ENCODE measurements around the gene LAIR2. TPM values are rescaled to one million over a fixed set of nuclear protein-coding genes. Genes with fewer than 3 reads are reported as not detected.
"Not testable (repeated sequence)": the region's sequence is repeated elsewhere in the genome, so short reads cannot be mapped to it uniquely, and the experiment has no call there.

The LAIR2 gene
- total and polyA plus RNA-seq, 4 experiments from 2014 or later: 0.81 to 27.9 (median 8.4) TPM

GRCh38 chr19:54507038-54507717 lies 4.5 kb downstream of the LAIR2 start:
- H3K9me3 Mint-ChIP-seq; intact Hi-C loops (cut with micrococcal nuclease); H3K4me3 ChIP-seq (ENCODE audit: low read length in 2 of 2); H3K27me3 ChIP-seq (ENCODE audit: insufficient read depth, low read length); H3K9me3 ChIP-seq (ENCODE audit: control insufficient read depth in 1 of 2, low read length in 2 of 2); POLR2A ChIA-PET (ENCODE audit: partially characterized antibody); H3K36me3 ChIP-seq (ENCODE audit: insufficient read depth, low read length); DNase-seq; H3K27ac ChIP-seq (ENCODE audit: low read depth, low read length); H3K36me3 Mint-ChIP-seq: not testable (repeated sequence)
- peaks cover 2 to 32% (median 13%) of the 10 kb centered on the region in 4 donors for H3K4me1 Mint-ChIP-seq
- peaks cover 14% of the 10 kb centered on the region in 2 donors for H3K27me3 Mint-ChIP-seq
- peaks cover 25% of the 10 kb centered on the region for H3K4me1 ChIP-seq (ENCODE audit: insufficient read depth, low read length)
- H3K4me3 Mint-ChIP-seq: peak overlapping the region; percentile 17 to 73 (median 62)
- CTCF ChIA-PET (ENCODE audit: partially characterized antibody): interaction anchor here (1.2 to 1.6 kb wide), 2 partner anchors 26 to 28 kb away, joined by 6 to 7 read pairs; no protein-coding TSS in a partner anchor
- peak overlapping the region in 4 of 7 donors; percentile 1 to 87 (median 30) for H3K27ac Mint-ChIP-seq

GRCh38 chr19:54507824-54508223 lies 5.2 kb downstream of the LAIR2 start:
- Mint-ChIP-seq H3K9me3 (peaks cover 0 to 2% (median 0%) of the 10 kb centered on the region in 8 donors), H3K27me3 (peaks cover 10 to 14% of the 10 kb centered on the region in 2 donors), H3K27ac (peak overlapping the region in 1 of 7 donors; percentile 46), H3K36me3 (no peaks in the 10 kb centered on the region), H3K4me1 (peaks cover 2 to 27% (median 13%) of the 10 kb centered on the region in 4 donors), H3K4me3 (peak overlapping the region in 1 of 8 donors; percentile 62)
- intact Hi-C loops (cut with micrococcal nuclease): no loop called here
- H3K27ac ChIP-seq (ENCODE audit: low read depth, low read length): no peak overlapping the region
- H3K27me3 ChIP-seq (ENCODE audit: insufficient read depth, low read length): no peaks in the 10 kb centered on the region
- no peak overlapping the region for H3K4me3 ChIP-seq (ENCODE audit: low read length in 2 of 2)
- H3K4me1 ChIP-seq (ENCODE audit: insufficient read depth, low read length): peaks cover 25% of the 10 kb centered on the region
- CTCF ChIA-PET (ENCODE audit: partially characterized antibody): no interaction called here
- no peaks in the 10 kb centered on the region for H3K9me3 ChIP-seq (ENCODE audit: control insufficient read depth in 1 of 2, low read length in 2 of 2)
- H3K36me3 ChIP-seq (ENCODE audit: insufficient read depth, low read length): no peaks in the 10 kb centered on the region
- POLR2A ChIA-PET (ENCODE audit: partially characterized antibody): no interaction called here
- no peak for DNase-seq

DNA sequence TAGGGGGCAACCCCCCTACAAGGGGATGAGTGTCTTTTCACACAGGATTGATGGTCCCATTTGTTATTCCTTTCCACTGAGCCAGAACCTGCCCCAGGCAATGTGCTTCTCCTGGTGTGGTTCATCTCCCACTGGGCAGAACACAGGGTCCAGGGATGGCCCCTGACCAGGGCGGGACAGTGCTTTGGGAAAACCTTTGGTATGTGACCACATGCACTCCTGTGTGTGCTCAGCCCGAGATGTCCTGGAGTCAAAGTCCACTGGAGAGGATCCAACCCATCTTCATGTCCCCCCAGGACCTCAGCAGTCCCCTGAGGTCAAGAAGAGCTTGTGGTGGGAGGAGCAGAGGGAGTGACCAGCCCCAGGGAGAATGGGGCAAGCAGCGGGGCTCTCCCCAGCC lies 5.9 kb downstream of the LAIR2 start:
- H3K27me3 ChIP-seq (ENCODE audit: insufficient read depth, low read length); H3K9me3 ChIP-seq (ENCODE audit: control insufficient read depth in 1 of 2, low read length in 2 of 2); DNase-seq; POLR2A ChIA-PET (ENCODE audit: partially characterized antibody); H3K4me3 ChIP-seq (ENCODE audit: low read length in 2 of 2); H3K4me3 Mint-ChIP-seq; CTCF ChIA-PET (ENCODE audit: partially characterized antibody); H3K36me3 Mint-ChIP-seq; H3K27ac Mint-ChIP-seq; H3K9me3 Mint-ChIP-seq; H3K36me3 ChIP-seq (ENCODE audit: insufficient read depth, low read length); H3K27ac ChIP-seq (ENCODE audit: low read depth, low read length); intact Hi-C loops (cut with micrococcal nuclease): not testable (repeated sequence)
- Mint-ChIP-seq H3K4me1 (peaks cover 2 to 27% (median 13%) of the 10 kb centered on the region in 4 donors), H3K27me3 (peaks cover 10 to 14% of the 10 kb centered on the region in 2 donors)
- H3K4me1 ChIP-seq (ENCODE audit: insufficient read depth, low read length): peaks cover 25% of the 10 kb centered on the region

DNA sequence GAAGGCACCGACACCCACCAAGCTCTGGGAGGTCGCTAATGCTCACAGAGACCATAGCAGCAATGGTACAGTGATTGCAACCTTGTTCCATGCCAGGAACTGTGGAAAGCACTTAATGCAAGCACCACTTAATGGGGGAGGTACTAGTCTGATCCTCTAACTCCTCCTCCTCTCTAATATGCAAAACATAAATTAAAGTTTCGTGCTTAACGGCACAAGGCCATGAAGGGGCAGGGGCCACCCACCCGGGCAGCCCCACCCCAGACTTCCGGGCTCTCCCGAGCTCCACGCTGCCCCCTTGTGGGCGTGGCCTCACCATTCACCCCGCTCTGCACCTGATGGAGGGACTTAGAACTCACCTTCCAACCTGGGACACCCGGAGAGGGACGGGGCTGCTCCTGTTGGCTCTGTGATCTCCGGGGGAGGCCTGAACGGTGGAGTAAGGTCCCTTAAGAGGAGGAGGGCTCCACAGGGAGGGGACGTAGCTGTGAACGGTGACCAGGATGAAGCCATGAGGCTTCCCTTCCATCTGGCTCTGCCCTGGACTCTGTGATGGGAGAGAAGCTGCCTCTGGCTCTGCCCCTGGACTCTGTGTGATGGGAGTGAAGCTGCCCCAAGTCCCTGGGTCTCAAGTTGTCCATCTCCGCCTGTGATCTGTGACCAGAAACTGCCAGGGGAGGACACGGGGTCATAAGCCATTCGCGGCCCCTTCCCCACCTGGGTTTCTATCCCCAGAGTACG lies 6.7 kb downstream of the LAIR2 start:
- CTCF ChIA-PET (ENCODE audit: partially characterized antibody); H3K4me3 ChIP-seq (ENCODE audit: low read length in 2 of 2); H3K36me3 ChIP-seq (ENCODE audit: insufficient read depth, low read length); POLR2A ChIA-PET (ENCODE audit: partially characterized antibody); H3K27ac ChIP-seq (ENCODE audit: low read depth, low read length); H3K36me3 Mint-ChIP-seq; H3K27me3 ChIP-seq (ENCODE audit: insufficient read depth, low read length); H3K4me3 Mint-ChIP-seq; H3K9me3 ChIP-seq (ENCODE audit: control insufficient read depth in 1 of 2, low read length in 2 of 2); intact Hi-C loops (cut with micrococcal nuclease); H3K27ac Mint-ChIP-seq; H3K9me3 Mint-ChIP-seq: not testable (repeated sequence)
- H3K27me3 Mint-ChIP-seq: peaks cover 9 to 12% of the 10 kb centered on the region in 2 donors
- H3K4me1 Mint-ChIP-seq: peaks cover 2 to 27% (median 13%) of the 10 kb centered on the region in 4 donors
- peak in 2 of 5 donors; percentile 5 to 10 for DNase-seq
- peaks cover 25% of the 10 kb centered on the region for H3K4me1 ChIP-seq (ENCODE audit: insufficient read depth, low read length)

- CTCF ChIA-PET (ENCODE audit: partially characterized antibody): no interaction called here
- Mint-ChIP-seq H3K36me3 (no peaks in the 10 kb centered on the region), H3K4me1 (peaks cover 5 to 18% (median 6%) of the 10 kb centered on the region in 4 donors), H3K27ac (no peak overlapping the region), H3K4me3 (no peak overlapping the region), H3K9me3 (peaks cover 0 to 8% (median 3%) of the 10 kb centered on the region in 8 donors), H3K27me3 (peaks cover 10 to 21% of the 10 kb centered on the region in 2 donors)
- H3K9me3 ChIP-seq (ENCODE audit: control insufficient read depth in 1 of 2, low read length in 2 of 2): no peaks in the 10 kb centered on the region
- no peaks in the 10 kb centered on the region for H3K27me3 ChIP-seq (ENCODE audit: insufficient read depth, low read length)
- peaks cover 13% of the 10 kb centered on the region for H3K4me1 ChIP-seq (ENCODE audit: insufficient read depth, low read length)
- intact Hi-C loops (cut with micrococcal nuclease): no loop called here
- H3K36me3 ChIP-seq (ENCODE audit: insufficient read depth, low read length): no peaks in the 10 kb centered on the region
- no peak overlapping the region for H3K27ac ChIP-seq (ENCODE audit: low read depth, low read length)
- POLR2A ChIA-PET (ENCODE audit: partially characterized antibody): no interaction called here
- DNase-seq: no peak
- H3K4me3 ChIP-seq (ENCODE audit: low read length in 2 of 2): no peak overlapping the region
Measured at GRCh38 chr19:54515156-54515555, 12.5 kb downstream of the LAIR2 start.

GRCh38 chr19:54517483-54517882 lies 14.9 kb downstream of the LAIR2 start:
- CTCF ChIA-PET (ENCODE audit: partially characterized antibody): no interaction called here
- Histone ChIP-seq H3K4me3 (ENCODE audit: low read length in 2 of 2) (no peak overlapping the region), H3K27me3 (ENCODE audit: insufficient read depth, low read length) (no peaks in the 10 kb centered on the region), H3K27ac (ENCODE audit: low read depth, low read length) (no peak overlapping the region), H3K9me3 (ENCODE audit: control insufficient read depth in 1 of 2, low read length in 2 of 2) (no peaks in the 10 kb centered on the region), H3K4me1 (ENCODE audit: insufficient read depth, low read length) (peaks cover 33% of the 10 kb centered on the region), H3K36me3 (ENCODE audit: insufficient read depth, low read length) (no peaks in the 10 kb centered on the region)
- POLR2A ChIA-PET (ENCODE audit: partially characterized antibody): no interaction called here
- intact Hi-C loops (cut with micrococcal nuclease): no loop called here
- Mint-ChIP-seq H3K4me3 (no peak overlapping the region), H3K27me3 (peaks cover 12 to 37% of the 10 kb centered on the region in 2 donors), H3K4me1 (peaks cover 15 to 38% (median 18%) of the 10 kb centered on the region in 4 donors), H3K27ac (peak overlapping the region in 1 of 7 donors; percentile 28), H3K9me3 (peaks cover 0 to 8% (median 3%) of the 10 kb centered on the region in 8 donors), H3K36me3 (no peaks in the 10 kb centered on the region)
- DNase-seq: peak in 4 of 5 donors; percentile 36 to 51 (median 41)

DNA sequence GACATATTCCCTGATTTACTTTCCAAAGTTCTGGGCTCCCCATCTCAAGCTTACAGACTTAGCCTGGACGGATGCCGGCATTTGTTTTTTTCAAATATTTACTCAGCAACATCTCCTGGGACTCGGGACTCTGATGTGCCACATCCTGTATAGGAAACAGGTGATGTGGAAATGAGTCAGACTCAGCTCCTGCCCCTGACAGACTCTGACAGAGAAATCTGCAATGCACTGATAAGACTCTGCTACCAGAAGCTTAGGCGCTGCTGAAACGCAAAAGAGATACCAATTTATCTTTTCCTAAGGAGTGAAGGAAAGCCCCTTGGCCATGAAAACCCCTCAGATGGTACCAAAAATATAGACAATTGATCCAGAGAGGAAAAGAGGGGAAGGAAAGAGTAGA lies 16.2 kb downstream of the LAIR2 start:
- intact Hi-C loops (cut with micrococcal nuclease): no loop called here
- H3K4me3 Mint-ChIP-seq: peak overlapping the region in 2 of 8 donors; percentile 13 to 48

More for the DNA sequence above, 16.2 kb downstream of the LAIR2 start:
- CTCF ChIA-PET (ENCODE audit: partially characterized antibody): no interaction called here
- Mint-ChIP-seq H3K4me1 (peaks cover 15 to 49% (median 20%) of the 10 kb centered on the region in 4 donors), H3K27me3 (peaks cover 13 to 43% of the 10 kb centered on the region in 2 donors), H3K27ac (peak overlapping the region in 1 of 7 donors; percentile 7), H3K9me3 (peaks cover 0 to 8% (median 3%) of the 10 kb centered on the region in 8 donors), H3K36me3 (no peaks in the 10 kb centered on the region)
- H3K4me1 ChIP-seq (ENCODE audit: insufficient read depth, low read length): peaks cover 33% of the 10 kb centered on the region
- no peak for DNase-seq
- no peak overlapping the region for H3K27ac ChIP-seq (ENCODE audit: low read depth, low read length)
- no peaks in the 10 kb centered on the region for H3K36me3 ChIP-seq (ENCODE audit: insufficient read depth, low read length)
- H3K27me3 ChIP-seq (ENCODE audit: insufficient read depth, low read length): no peaks in the 10 kb centered on the region
- H3K9me3 ChIP-seq (ENCODE audit: control insufficient read depth in 1 of 2, low read length in 2 of 2): no peaks in the 10 kb centered on the region
- no peak overlapping the region for H3K4me3 ChIP-seq (ENCODE audit: low read length in 2 of 2)
- POLR2A ChIA-PET (ENCODE audit: partially characterized antibody): interaction anchor here (0.8 kb wide), 1 partner anchor 55 kb away, joined by 5 read pairs; the partner anchor contains the start of gene LENG9
